WTC11 (cell line): ENCODE data around the gene SH2D1B. TPM values are rescaled to one million over a fixed set of nuclear protein-coding genes. Genes with fewer than 3 reads are reported as not detected.

Experiments used
- ATAC-seq: fragments of 200-7000 bp; cut with Tn5 transposase; 2 replicates; pipeline ENCODE4 v1.10.0; 2021; ENCODE audit warnings: mild to moderate bottlenecking, moderate library complexity
- CTCF ChIA-PET: fragments of 300-600 bp; sonication (Branson Sonifier 250); formaldehyde crosslinking; loops from one replicate; lab custom pipeline; 2021; ENCODE audit warnings: antibody characterized with exemption; lab: Charles Lee
- POLR2A ChIA-PET: fragments of 350-600 bp; sonication (Branson Sonifier 250); formaldehyde crosslinking; loops from one replicate; lab custom pipeline; 2021; ENCODE audit warnings: antibody characterized with exemption; lab: Charles Lee
- DNase-seq: peaks from one replicate; pipeline ENCODE4 v3.0.0; 2021; ENCODE audit warnings: low spot score
- H3K27ac Mint-ChIP-seq: 2 replicates; pipeline ENCODE4 v1.8.0; 2021; ENCODE audit warnings: mixed read lengths
- H3K27me3 Mint-ChIP-seq: 2 replicates; pipeline ENCODE4 v1.8.0; 2021; ENCODE audit warnings: low read depth, mild to moderate bottlenecking, moderate library complexity, mixed read lengths
- H3K36me3 Mint-ChIP-seq: 2 replicates; pipeline ENCODE4 v1.8.0; 2021; ENCODE audit warnings: mixed read lengths
- H3K4me1 Mint-ChIP-seq: 2 replicates; pipeline ENCODE4 v1.8.0; 2022; ENCODE audit warnings: mixed read lengths
- H3K4me3 Mint-ChIP-seq: 2 replicates; pipeline ENCODE4 v1.8.0; 2021; ENCODE audit warnings: mild to moderate bottlenecking, moderate library complexity, mixed read lengths
- H3K9me3 Mint-ChIP-seq: 2 replicates; pipeline ENCODE4 v1.8.0; 2021; ENCODE audit warnings: mixed read lengths
- AR ChIP-seq: fragments of 250-450 bp; sonication (Bioruptor Pico); IDR thresholded peaks from 2 replicates; pipeline ENCODE4 v1.9.0; 2021; ENCODE audit warnings: mild to moderate bottlenecking
- ATF1 ChIP-seq: sonication (generic); formaldehyde crosslinking; IDR thresholded peaks from 2 replicates; pipeline ENCODE4 v1.8.1; 2023; ENCODE audit warnings: mild to moderate bottlenecking, moderate library complexity, missing genetic modification reagents
- E2F1 ChIP-seq: sonication (generic); formaldehyde crosslinking; IDR thresholded peaks from 2 replicates; pipeline ENCODE4 v1.8.0; 2022; ENCODE audit warnings: mild to moderate bottlenecking, missing genetic modification reagents
- ELF4 ChIP-seq: sonication (generic); formaldehyde crosslinking; IDR thresholded peaks from 2 replicates; pipeline ENCODE4 v1.8.1; 2022; ENCODE audit warnings: low read depth, mild to moderate bottlenecking, moderate library complexity, missing genetic modification reagents
- GRHL2 ChIP-seq: fragments of 250-450 bp; sonication (Bioruptor Pico); IDR thresholded peaks from 2 replicates; pipeline ENCODE4 v1.8.0; 2022; ENCODE audit warnings: mild to moderate bottlenecking, moderate library complexity; ENCODE audit not compliant: insufficient replicate concordance, severe bottlenecking
- MXD4 ChIP-seq: fragments of 250-450 bp; sonication (Bioruptor Pico); IDR thresholded peaks from 2 replicates; pipeline ENCODE4 v1.8.0; 2021; ENCODE audit warnings: mild to moderate bottlenecking, moderate library complexity, borderline replicate concordance
- MYBL2 ChIP-seq: sonication (generic); formaldehyde crosslinking; IDR thresholded peaks from 2 replicates; pipeline ENCODE4 v1.8.1; 2023; ENCODE audit warnings: mild to moderate bottlenecking, moderate library complexity, missing genetic modification reagents
- TEAD4 ChIP-seq: sonication (generic); formaldehyde crosslinking; IDR thresholded peaks from 2 replicates; pipeline ENCODE4 v1.8.0; 2022; ENCODE audit warnings: mild to moderate bottlenecking, missing genetic modification reagents
- TP53 ChIP-seq: sonication (generic); formaldehyde crosslinking; IDR thresholded peaks from 2 replicates; pipeline ENCODE4 v1.8.1; 2023; ENCODE audit warnings: mild to moderate bottlenecking, missing genetic modification reagents
- ZNF138 ChIP-seq: sonication (generic); formaldehyde crosslinking; conservative IDR thresholded peaks from 2 replicates; pipeline ENCODE4 v1.8.1; 2022; ENCODE audit warnings: mild to moderate bottlenecking, moderate library complexity, missing genetic modification reagents
- ZNF281 ChIP-seq: sonication (generic); formaldehyde crosslinking; IDR thresholded peaks from 2 replicates; pipeline ENCODE4 v1.8.0; 2023; ENCODE audit warnings: mild to moderate bottlenecking, missing genetic modification reagents
- ZNF416 ChIP-seq: fragments of 250-450 bp; sonication (Bioruptor Pico); IDR thresholded peaks from 2 replicates; pipeline ENCODE4 v1.9.0; 2021; ENCODE audit warnings: mild to moderate bottlenecking, inconsistent platforms
- ZNF512 ChIP-seq: sonication (generic); formaldehyde crosslinking; IDR thresholded peaks from 2 replicates; pipeline ENCODE4 v1.8.1; 2022; ENCODE audit warnings: missing genetic modification reagents, borderline replicate concordance
- ZNF532 ChIP-seq: fragments of 250-450 bp; sonication (Bioruptor Pico); IDR thresholded peaks from 2 replicates; pipeline ENCODE4 v1.9.0; 2021; ENCODE audit warnings: mild to moderate bottlenecking, borderline replicate concordance
- total RNA-seq: library from RNA; stranded (reverse); gene quantifications from 3 replicates; pipeline ENCODE4 v1.2.3, GENCODE V29; 2021

SH2D1B gene
- total RNA-seq, 1 experiment from 2014 or later = not detected

- H3K36me3 Mint-ChIP-seq = peaks cover 21% of the 10 kb centered on the region
- H3K27me3 Mint-ChIP-seq = no peaks in the 10 kb centered on the region
- TF ChIP-seq MXD4 (CRISPR knock-in tag) (no peak), ZNF532 (CRISPR knock-in tag) (no peak), MYBL2 (no peak), E2F1 (CRISPR knock-in tag) (no peak), AR (CRISPR knock-in tag) (no peak)
- H3K27ac Mint-ChIP-seq = no peak overlapping the region
- ChIA-PET CTCF (interaction anchor here (1.6 to 1.8 kb wide), 2 partner anchors 23 to 324 kb away, joined by 6 to 10 read pairs; no protein-coding TSS in a partner anchor), POLR2A (interaction anchor here (0.6 kb wide), 1 partner anchor 260 kb away, joined by 3 read pairs; no protein-coding TSS in a partner anchor)
- ATAC-seq = no peak
- peaks cover 5% of the 10 kb centered on the region; the same call in 1 of the 2 replicates for H3K4me1 Mint-ChIP-seq
- no peak overlapping the region for H3K4me3 Mint-ChIP-seq
- no peak for DNase-seq
- H3K9me3 Mint-ChIP-seq = no peaks in the 10 kb centered on the region
Observed at GRCh38 chr1:162380061-162380846, 31.7 kb downstream of the SH2D1B start.

GRCh38 chr1:162376691-162377090, 35.2 kb downstream of the SH2D1B start, which contains the start of gene SPATA46:
Gene SPATA46, minus strand, starts transcription at chr1:162376854. Its CDS starts 64 bp downstream, at chr1:162376790.
- CTCF ChIA-PET = interaction anchor here (0.8 kb wide), 1 partner anchor 19 kb away, joined by 3 read pairs; no protein-coding TSS in a partner anchor
- TF ChIP-seq ZNF416 (CRISPR knock-in tag) (no peak), ATF1 (no peak), ZNF512 (CRISPR knock-in tag) (no peak), ZNF532 (CRISPR knock-in tag) (no peak), MYBL2 (no peak), ELF4 (CRISPR knock-in tag) (no peak), TP53 (CRISPR knock-in tag) (no peak), ZNF281 (no peak), TEAD4 (no peak), GRHL2 (no peak), MXD4 (CRISPR knock-in tag) (no peak), ZNF138 (CRISPR knock-in tag) (no peak)

More at GRCh38 chr1:162376691-162377090, 35.2 kb downstream of the SH2D1B start, which contains the start of gene SPATA46:
- POLR2A ChIA-PET = no interaction called here
- DNase-seq (no peak), ATAC-seq (no peak)
- Mint-ChIP-seq H3K27me3 (no peaks in the 10 kb centered on the region), H3K9me3 (no peaks in the 10 kb centered on the region), H3K27ac (no peak within 1 kb of the TSS), H3K4me1 (no peaks in the 10 kb centered on the region), H3K36me3 (no peaks in the 10 kb centered on the region), H3K4me3 (no peak within 1 kb of the TSS)
